ENCODE data around the gene JCHAIN.

GRCh38 chr4:70634482-70634881, 31.8 kb downstream of the JCHAIN start:
- TF ChIP-seq CTCF (IDR thresholded peaks at IDR 0.05), result no peak
- TF ChIP-seq EZH2phosphoT487 (IDR thresholded peaks at IDR 0.05), result no peak

Measured in neural progenitor cell (in vitro differentiated cells).